Uterus (tissue), 2 donors: ENCODE data around the gene IFI27L2.

ENCODE experiments used
- POLR2A ChIP-seq, 2 donors: fragments of 450-650 bp; IDR thresholded peaks; one replicate each; pipeline ENCODE4 v1.6.1; 2016; ENCODE audit warnings: antibody characterized with exemption in 2 of 2, mild to moderate bottlenecking in 1 of 2, moderate library complexity in 1 of 2
- TF ChIP-seq, protein P1 (sequence below), 4 experiments: fragments of 200-600 bp in 2 of 4; fragments of 450-650 bp in 2 of 4; sonication (generic) in 2 of 4; IDR thresholded peaks; one replicate each; pipeline ENCODE4 v1.5.1; 2016 to 2019; ENCODE audit warnings: antibody characterized with exemption in 4 of 4, mild to moderate bottlenecking in 2 of 4, moderate library complexity in 1 of 4

DNA sequence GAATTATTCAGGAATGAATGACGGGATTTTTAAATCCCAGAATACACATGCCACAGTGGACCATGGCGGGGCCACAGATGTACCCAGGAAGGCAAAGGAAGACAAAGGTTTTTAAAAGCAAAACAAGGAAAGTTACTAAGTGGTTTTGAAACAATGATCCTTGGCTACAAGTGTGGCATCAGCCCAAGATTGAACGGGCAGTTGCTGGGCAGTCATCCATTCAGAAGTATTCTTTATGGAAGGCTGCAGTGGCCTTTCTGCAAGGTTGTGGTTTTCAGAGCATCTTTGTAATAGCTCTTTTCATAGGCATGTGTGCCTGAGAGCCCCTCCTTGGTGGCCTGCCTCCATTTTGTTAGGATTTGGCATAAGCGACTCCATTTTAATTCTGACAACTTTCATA, 32.3 kb downstream of the IFI27L2 start:
- TF ChIP-seq, protein P1, sequence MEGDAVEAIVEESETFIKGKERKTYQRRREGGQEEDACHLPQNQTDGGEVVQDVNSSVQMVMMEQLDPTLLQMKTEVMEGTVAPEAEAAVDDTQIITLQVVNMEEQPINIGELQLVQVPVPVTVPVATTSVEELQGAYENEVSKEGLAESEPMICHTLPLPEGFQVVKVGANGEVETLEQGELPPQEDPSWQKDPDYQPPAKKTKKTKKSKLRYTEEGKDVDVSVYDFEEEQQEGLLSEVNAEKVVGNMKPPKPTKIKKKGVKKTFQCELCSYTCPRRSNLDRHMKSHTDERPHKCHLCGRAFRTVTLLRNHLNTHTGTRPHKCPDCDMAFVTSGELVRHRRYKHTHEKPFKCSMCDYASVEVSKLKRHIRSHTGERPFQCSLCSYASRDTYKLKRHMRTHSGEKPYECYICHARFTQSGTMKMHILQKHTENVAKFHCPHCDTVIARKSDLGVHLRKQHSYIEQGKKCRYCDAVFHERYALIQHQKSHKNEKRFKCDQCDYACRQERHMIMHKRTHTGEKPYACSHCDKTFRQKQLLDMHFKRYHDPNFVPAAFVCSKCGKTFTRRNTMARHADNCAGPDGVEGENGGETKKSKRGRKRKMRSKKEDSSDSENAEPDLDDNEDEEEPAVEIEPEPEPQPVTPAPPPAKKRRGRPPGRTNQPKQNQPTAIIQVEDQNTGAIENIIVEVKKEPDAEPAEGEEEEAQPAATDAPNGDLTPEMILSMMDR (IDR thresholded peaks at IDR 0.05): no peak
- TF ChIP-seq POLR2A (IDR thresholded peaks at IDR 0.05): no peak
